Measurements from ENCODE around the gene SDHAF2.
"Not testable (repeated sequence)": the region's sequence is repeated elsewhere in the genome, so short reads cannot be mapped to it uniquely, and the experiment has no call there.

SDHAF2 gene

GRCh38 chr11:61429691-61430582, at the start of gene SDHAF2, which contains the start of gene CPSF7:
SDHAF2 (plus strand) TSS chr11:61430124; CDS start chr11:61430147, 23 bp downstream.
CPSF7 (minus strand) TSS chr11:61429975; CDS start chr11:61429235, 740 bp downstream.
- peak; percentile 95 to 96 for DNase-seq

- no peak for DNase-seq
Observed at GRCh38 chr11:61380884-61381283, 49.0 kb upstream of the SDHAF2 start.

- DNase-seq, result not testable (repeated sequence)
Observed at GRCh38 chr11:61383859-61384258, 46.1 kb upstream of the SDHAF2 start.

GRCh38 chr11:61384271-61385242, 45.4 kb upstream of the SDHAF2 start:
- no peak for DNase-seq

GRCh38 chr11:61390161-61390560, 39.8 kb upstream of the SDHAF2 start:
- DNase-seq, result no peak

GRCh38 chr11:61392981-61393595, 36.8 kb upstream of the SDHAF2 start:
- peak; percentile 9 to 16 for DNase-seq

GRCh38 chr11:61401173-61401572, 28.8 kb upstream of the SDHAF2 start:
- no peak for DNase-seq

- no peak for DNase-seq
Observed at GRCh38 chr11:61401573-61401972, 28.4 kb upstream of the SDHAF2 start.

GRCh38 chr11:61403658-61404057, 26.3 kb upstream of the SDHAF2 start:
- DNase-seq, result no peak

GRCh38 chr11:61404103-61404502, 25.8 kb upstream of the SDHAF2 start:
- DNase-seq, result no peak

GRCh38 chr11:61404641-61405040, 25.3 kb upstream of the SDHAF2 start:
- DNase-seq, result no peak

GRCh38 chr11:61406067-61406466, 23.9 kb upstream of the SDHAF2 start:
- no peak for DNase-seq

- no peak for DNase-seq
Observed at GRCh38 chr11:61406991-61407728, 22.8 kb upstream of the SDHAF2 start.

GRCh38 chr11:61411589-61411988, 18.3 kb upstream of the SDHAF2 start:
- DNase-seq, result no peak

- DNase-seq, result no peak
Observed at GRCh38 chr11:61413496-61413895, 16.4 kb upstream of the SDHAF2 start.

- DNase-seq, result no peak
Observed at GRCh38 chr11:61414547-61414946, 15.4 kb upstream of the SDHAF2 start.

- DNase-seq, result no peak
Observed at GRCh38 chr11:61415381-61415780, 14.5 kb upstream of the SDHAF2 start.

- no peak for DNase-seq
Observed at GRCh38 chr11:61416941-61417340, 13.0 kb upstream of the SDHAF2 start.

- no peak for DNase-seq
Observed at GRCh38 chr11:61417670-61418069, 12.3 kb upstream of the SDHAF2 start.

- no peak for DNase-seq
Observed at GRCh38 chr11:61418136-61418535, 11.8 kb upstream of the SDHAF2 start.

- no peak for DNase-seq
Observed at GRCh38 chr11:61422226-61422625, 7.7 kb upstream of the SDHAF2 start.
